ENCODE results near the gene MRPL21.
"Not testable (repeated sequence)": the region's sequence is repeated elsewhere in the genome, so short reads cannot be mapped to it uniquely, and the experiment has no call there.

- TF ChIP-seq CTCF (IDR thresholded peaks at IDR 0.05 in 4 of 5, conservative IDR thresholded peaks at IDR 0.05 in 1 of 5); POLR2A (IDR thresholded peaks at IDR 0.05): not testable (repeated sequence)
Measured at GRCh38 chr11:68884827-68885226, 18.8 kb downstream of the MRPL21 start.

Data from gastrocnemius medialis (tissue), 4 donors.